Prostate gland (tissue), 2 donors: Measurements from ENCODE around the gene SGMS2. TPM values are rescaled to one million over a fixed set of nuclear protein-coding genes. Genes with fewer than 3 reads are reported as not detected.

Experiments used
- DNase-seq: peaks from one replicate; pipeline ENCODE4 v3.0.0-alpha.2; 2019; ENCODE audit warnings: low spot score
- H3K27ac ChIP-seq, 2 donors: fragments of 200-600 bp; sonication (generic); 2 replicates each; pipeline ENCODE4 v1.5.1; 2017 to 2019
- H3K27me3 ChIP-seq: fragments of 200-600 bp; sonication (generic); replicated peaks from 2 replicates; pipeline ENCODE4 v1.5.1; 2019; ENCODE audit not compliant: insufficient read depth
- H3K36me3 ChIP-seq, 2 donors: fragments of 200-600 bp; sonication (generic); 1 replicate in 1 of 2; 2 replicates in 1 of 2; pipeline versions ENCODE4 v1.5.1 to v1.8.1; 2017 to 2019
- H3K4me1 ChIP-seq: fragments of 200-600 bp; sonication (generic); replicated peaks from 2 replicates; pipeline ENCODE4 v1.5.1; 2019
- H3K4me3 ChIP-seq, 2 donors: fragments of 200-600 bp; sonication (generic); 2 replicates each; pipeline ENCODE4 v1.5.1; 2017 to 2019
- H3K9me3 ChIP-seq: fragments of 200-600 bp; sonication (generic); 2 replicates; pipeline ENCODE4 v1.5.1; 2017
- POLR2A ChIP-seq: fragments of 450-650 bp; IDR thresholded peaks from one replicate; pipeline ENCODE4 v1.6.1; 2016; ENCODE audit warnings: antibody characterized with exemption, mild to moderate bottlenecking
- POLR2AphosphoS5 ChIP-seq: sonication (generic); formaldehyde crosslinking; IDR thresholded peaks from one replicate; pipeline ENCODE4 v1.6.1; 2017; ENCODE audit warnings: antibody characterized with exemption
- WGBS: methylation state at CpG from one replicate; pipeline ENCODE4 v1.1.5; 2018; 5-methylcytosine and 5-hydroxymethylcytosine counted together
- intact Hi-C: fragments of 100-400 bp; cut with DNase I; formaldehyde crosslinking; loops from one replicate; pipeline ENCODE4 v1.14.2; 2022
- total RNA-seq, 2 donors: library from RNA; depleted of rRNA; stranded (reverse); fragments of >200 nt; gene quantifications; one replicate each; pipeline ENCODE4 v1.1.0, GENCODE V29; 2016
- TF ChIP-seq, protein P1 (sequence below), 4 experiments: fragments of 200-600 bp in 2 of 4; fragments of 450-650 bp in 2 of 4; sonication (generic) in 2 of 4; IDR thresholded peaks; 1 replicate in 3 of 4; 2 replicates in 1 of 4; pipeline ENCODE4 v1.5.1; 2016 to 2019; ENCODE audit warnings: antibody characterized with exemption in 4 of 4, mild to moderate bottlenecking in 2 of 4, moderate library complexity in 2 of 4

Gene SGMS2
- total RNA-seq, 2 donors from 2014 or later, result 37.4 to 53.6 TPM

DNA sequence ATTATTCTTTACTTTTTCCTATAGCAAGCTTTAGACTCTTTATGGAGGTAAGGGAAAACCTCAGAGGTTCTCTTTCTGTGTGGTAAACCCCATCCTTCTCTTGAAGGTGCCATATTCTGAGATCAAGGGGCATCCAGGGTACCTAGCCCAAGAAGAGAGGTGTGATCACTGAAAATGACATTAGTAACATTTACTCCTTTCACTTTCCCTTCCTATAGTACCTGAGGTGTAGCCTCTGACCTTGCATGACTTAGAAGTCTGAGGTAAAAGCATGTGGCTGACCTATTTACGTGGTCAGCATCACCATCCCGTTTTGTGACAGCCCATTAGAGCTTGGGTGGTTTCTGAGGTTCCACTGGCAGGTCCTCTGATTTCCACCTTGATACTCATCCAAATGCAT, 25.7 kb downstream of the SGMS2 start:
- H3K4me3 ChIP-seq, result no peak overlapping the region
- no peaks in the 10 kb centered on the region for H3K4me1 ChIP-seq
- H3K27me3 ChIP-seq, result no peaks in the 10 kb centered on the region
- no peak for DNase-seq
- no peaks in the 10 kb centered on the region for H3K36me3 ChIP-seq
- intact Hi-C loops, result no loop called here
- TF ChIP-seq POLR2A (no peak), POLR2AphosphoS5 (no peak)
- TF ChIP-seq, protein P1, sequence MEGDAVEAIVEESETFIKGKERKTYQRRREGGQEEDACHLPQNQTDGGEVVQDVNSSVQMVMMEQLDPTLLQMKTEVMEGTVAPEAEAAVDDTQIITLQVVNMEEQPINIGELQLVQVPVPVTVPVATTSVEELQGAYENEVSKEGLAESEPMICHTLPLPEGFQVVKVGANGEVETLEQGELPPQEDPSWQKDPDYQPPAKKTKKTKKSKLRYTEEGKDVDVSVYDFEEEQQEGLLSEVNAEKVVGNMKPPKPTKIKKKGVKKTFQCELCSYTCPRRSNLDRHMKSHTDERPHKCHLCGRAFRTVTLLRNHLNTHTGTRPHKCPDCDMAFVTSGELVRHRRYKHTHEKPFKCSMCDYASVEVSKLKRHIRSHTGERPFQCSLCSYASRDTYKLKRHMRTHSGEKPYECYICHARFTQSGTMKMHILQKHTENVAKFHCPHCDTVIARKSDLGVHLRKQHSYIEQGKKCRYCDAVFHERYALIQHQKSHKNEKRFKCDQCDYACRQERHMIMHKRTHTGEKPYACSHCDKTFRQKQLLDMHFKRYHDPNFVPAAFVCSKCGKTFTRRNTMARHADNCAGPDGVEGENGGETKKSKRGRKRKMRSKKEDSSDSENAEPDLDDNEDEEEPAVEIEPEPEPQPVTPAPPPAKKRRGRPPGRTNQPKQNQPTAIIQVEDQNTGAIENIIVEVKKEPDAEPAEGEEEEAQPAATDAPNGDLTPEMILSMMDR (IDR thresholded peaks at IDR 0.05), result no peak
- WGBS, result 92% methylated on average over 2 of the region's 2 CpGs
- H3K9me3 ChIP-seq, result no peaks in the 10 kb centered on the region
- no peak overlapping the region for H3K27ac ChIP-seq

DNA sequence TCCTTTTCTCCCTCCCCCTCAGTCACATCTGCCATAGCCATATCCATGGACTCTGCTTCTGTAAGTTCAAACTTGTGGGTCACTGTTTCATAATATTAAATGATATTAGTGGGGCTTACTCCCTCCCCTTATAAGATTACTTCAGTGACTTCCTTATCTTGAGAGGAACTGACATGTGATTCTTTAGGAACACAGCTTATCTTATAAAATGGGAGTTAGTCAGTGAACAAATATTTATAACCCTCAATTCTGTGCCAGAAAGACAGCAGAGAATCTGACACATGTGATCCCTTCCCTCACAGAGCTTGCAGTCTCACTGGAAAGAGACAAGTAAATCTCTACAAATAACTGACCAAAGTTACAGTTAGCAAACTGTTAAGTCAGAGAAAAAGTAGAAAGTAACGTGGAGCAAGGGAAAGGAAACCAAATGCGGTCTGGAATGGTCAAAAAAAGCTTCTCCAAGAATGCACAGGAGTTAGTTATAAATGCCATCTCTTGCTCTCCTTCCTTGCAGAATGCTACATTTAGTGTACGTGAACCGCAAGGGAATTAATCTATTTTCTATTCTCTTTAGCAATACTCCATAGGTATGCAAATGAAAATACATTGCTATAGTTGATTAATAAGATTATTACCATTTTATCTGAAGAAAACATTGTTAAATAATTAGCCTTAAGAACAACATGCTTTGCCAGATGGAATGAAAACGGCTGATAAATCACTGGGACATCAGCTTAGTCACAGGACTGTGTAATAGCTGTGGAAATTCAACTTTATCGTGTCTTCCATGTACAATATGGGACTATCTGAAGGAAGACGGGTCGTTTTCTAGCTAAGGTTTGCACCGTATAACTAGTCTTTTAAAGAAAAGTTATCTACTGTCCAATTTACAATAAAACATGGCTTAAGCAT, 29.0 kb downstream of the SGMS2 start:
- H3K36me3 ChIP-seq, result no peaks in the 10 kb centered on the region
- no peak overlapping the region for H3K4me3 ChIP-seq
- DNase-seq, result no peak
- H3K27ac ChIP-seq, result peak overlapping the region in 1 of 2 donors; percentile 20
- H3K9me3 ChIP-seq, result no peaks in the 10 kb centered on the region
- WGBS, result 65% methylated on average over 9 of the region's 9 CpGs
- no peaks in the 10 kb centered on the region for H3K27me3 ChIP-seq
- H3K4me1 ChIP-seq, result no peaks in the 10 kb centered on the region
- TF ChIP-seq, protein P1 (IDR thresholded peaks at IDR 0.05), result no peak
- TF ChIP-seq POLR2A (no peak), POLR2AphosphoS5 (peak; percentile 58)
- intact Hi-C loops, result no loop called here

DNA sequence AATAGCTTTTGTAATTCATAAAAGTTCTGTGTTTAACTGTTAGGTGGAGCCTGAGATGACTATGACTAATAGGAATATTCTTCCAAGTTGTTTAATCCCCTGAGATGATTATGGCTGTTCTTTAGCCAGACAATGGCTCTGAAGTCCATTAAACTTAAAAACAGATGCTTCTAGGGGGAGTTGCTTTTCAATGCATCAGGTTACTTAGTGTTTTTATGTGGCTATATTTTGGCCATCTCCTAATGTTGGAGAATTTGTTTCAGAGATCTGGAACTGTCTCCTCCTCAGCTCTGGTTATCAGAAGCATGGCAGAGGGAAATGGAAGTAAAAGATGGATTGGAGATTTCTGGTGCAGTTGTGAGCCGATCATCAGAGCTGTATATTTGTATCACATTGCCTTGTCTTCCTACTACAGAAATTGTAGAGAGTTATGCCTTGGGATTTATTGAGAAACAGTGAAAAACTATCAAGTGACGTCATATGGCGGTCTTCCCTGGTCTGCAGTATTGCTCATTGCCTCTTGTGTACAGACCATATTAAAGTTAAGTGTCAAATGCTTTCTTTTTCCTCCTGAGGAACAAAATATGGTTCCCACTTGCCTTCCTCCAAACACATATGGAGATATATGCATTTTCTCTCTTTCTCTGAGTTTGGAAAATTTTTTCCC, 29.8 kb downstream of the SGMS2 start:
- no peak for DNase-seq
- Histone ChIP-seq H3K9me3 (no peaks in the 10 kb centered on the region), H3K27ac (peak overlapping the region in 1 of 2 donors; percentile 20), H3K4me1 (no peaks in the 10 kb centered on the region), H3K27me3 (no peaks in the 10 kb centered on the region), H3K4me3 (no peak overlapping the region), H3K36me3 (no peaks in the 10 kb centered on the region)
- intact Hi-C loops, result no loop called here
- TF ChIP-seq POLR2A (no peak), POLR2AphosphoS5 (no peak)
- TF ChIP-seq, protein P1 (IDR thresholded peaks at IDR 0.05), result no peak
- WGBS, result 90% methylated on average over 3 of the region's 3 CpGs

DNA sequence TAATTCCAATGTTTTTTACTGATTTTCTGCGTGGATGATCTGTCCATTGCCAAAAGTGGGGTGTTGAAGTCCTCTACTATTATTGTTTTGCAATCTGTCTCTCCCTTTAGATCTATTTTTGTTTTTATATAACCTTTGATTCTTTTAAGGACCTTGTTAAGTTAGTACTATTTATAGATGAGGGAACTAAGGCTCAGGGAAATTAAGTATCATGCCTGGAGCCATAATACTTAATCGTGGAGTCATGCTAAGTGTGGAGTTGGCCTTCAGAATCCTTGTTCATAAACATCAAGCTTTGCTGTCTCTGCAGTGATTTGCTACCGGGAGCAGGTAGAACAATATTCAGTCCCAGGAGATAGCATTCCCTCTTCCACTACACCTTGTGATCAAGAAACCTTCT, 31.0 kb downstream of the SGMS2 start:
- no peak overlapping the region for H3K27ac ChIP-seq
- no peaks in the 10 kb centered on the region for H3K9me3 ChIP-seq
- DNase-seq, result no peak
- no peaks in the 10 kb centered on the region for H3K36me3 ChIP-seq
- H3K4me3 ChIP-seq, result no peak overlapping the region
- intact Hi-C loops, result no loop called here
- WGBS, result 59% methylated on average over 3 of the region's 3 CpGs
- no peaks in the 10 kb centered on the region for H3K4me1 ChIP-seq
- TF ChIP-seq POLR2A, result no peak
- TF ChIP-seq, protein P1 (IDR thresholded peaks at IDR 0.05), result no peak
- TF ChIP-seq POLR2AphosphoS5, result no peak
- H3K27me3 ChIP-seq, result no peaks in the 10 kb centered on the region
